ENCODE results near the gene MRPS17. TPM values are rescaled to one million over a fixed set of nuclear protein-coding genes. Genes with fewer than 3 reads are reported as not detected.
"Not testable (repeated sequence)": the region's sequence is repeated elsewhere in the genome, so short reads cannot be mapped to it uniquely, and the experiment has no call there.

The MRPS17 gene
- total and polyA plus RNA-seq, 2 donors = 14.7 to 17.1 TPM

- Histone ChIP-seq H3K4me3 (ENCODE audit: low read length in 2 of 2) (no peak overlapping the region), H3K36me3 (ENCODE audit: control insufficient read depth in 2 of 2, insufficient read depth in 2 of 2, low read length in 1 of 2) (no peaks in the 10 kb centered on the region), H3K27me3 (ENCODE audit: control insufficient read depth in 2 of 2, insufficient read depth in 1 of 2, low read length in 1 of 2) (no peaks in the 10 kb centered on the region), H3K27ac (ENCODE audit: low read depth in 1 of 2, low read length in 1 of 2) (no peak overlapping the region), H3K9me3 (ENCODE audit: control insufficient read depth in 2 of 2, insufficient read depth in 1 of 2, low read length in 1 of 2) (no peaks in the 10 kb centered on the region), H3K4me1 (ENCODE audit: control insufficient read depth in 2 of 2, insufficient read depth in 2 of 2, low read length in 2 of 2) (no peaks in the 10 kb centered on the region)
- no peak for DNase-seq (ENCODE audit: low read depth in 6 of 9, low spot score in 9 of 9)
- WGBS = 95% methylated on average over 5 of the region's 5 CpGs
Observed at GRCh38 chr7:55946545-55946944, 5.1 kb upstream of the MRPS17 start.

- WGBS = 35% methylated on average over 19 of the region's 19 CpGs
- peak overlapping the region in 1 of 2 donors; percentile 63 for H3K27ac ChIP-seq (ENCODE audit: low read depth in 1 of 2, low read length in 1 of 2)
- H3K27me3 ChIP-seq (ENCODE audit: control insufficient read depth in 2 of 2, insufficient read depth in 1 of 2, low read length in 1 of 2); H3K4me1 ChIP-seq (ENCODE audit: control insufficient read depth in 2 of 2, insufficient read depth in 2 of 2, low read length in 2 of 2); DNase-seq (ENCODE audit: low read depth in 6 of 9, low spot score in 9 of 9); H3K9me3 ChIP-seq (ENCODE audit: control insufficient read depth in 2 of 2, insufficient read depth in 1 of 2, low read length in 1 of 2); H3K36me3 ChIP-seq (ENCODE audit: control insufficient read depth in 2 of 2, insufficient read depth in 2 of 2, low read length in 1 of 2): not testable (repeated sequence)
- H3K4me3 ChIP-seq (ENCODE audit: low read length in 2 of 2) = peak overlapping the region; percentile 67 to 92
Observed at GRCh38 chr7:55952352-55952671, 635 bp downstream of the MRPS17 start.

GRCh38 chr7:55953707-55954475 is 2.2 kb downstream of the MRPS17 start:
- peaks cover 0 to 9% of the 10 kb centered on the region in 2 donors for H3K36me3 ChIP-seq (ENCODE audit: control insufficient read depth in 2 of 2, insufficient read depth in 2 of 2, low read length in 1 of 2)
- H3K4me1 ChIP-seq (ENCODE audit: control insufficient read depth in 2 of 2, insufficient read depth in 2 of 2, low read length in 2 of 2) = peaks cover 0 to 4% of the 10 kb centered on the region in 2 donors
- H3K9me3 ChIP-seq (ENCODE audit: control insufficient read depth in 2 of 2, insufficient read depth in 1 of 2, low read length in 1 of 2) = no peaks in the 10 kb centered on the region
- no peaks in the 10 kb centered on the region for H3K27me3 ChIP-seq (ENCODE audit: control insufficient read depth in 2 of 2, insufficient read depth in 1 of 2, low read length in 1 of 2)
- no peak overlapping the region for H3K27ac ChIP-seq (ENCODE audit: low read depth in 1 of 2, low read length in 1 of 2)
- DNase-seq (ENCODE audit: low read depth in 6 of 9, low spot score in 9 of 9) = no peak
- no peak overlapping the region for H3K4me3 ChIP-seq (ENCODE audit: low read length in 2 of 2)
- 94% methylated on average over 11 of the region's 11 CpGs for WGBS

- Histone ChIP-seq H3K4me1 (ENCODE audit: control insufficient read depth in 2 of 2, insufficient read depth in 2 of 2, low read length in 2 of 2) (peaks cover 0 to 3% of the 10 kb centered on the region in 2 donors), H3K27me3 (ENCODE audit: control insufficient read depth in 2 of 2, insufficient read depth in 1 of 2, low read length in 1 of 2) (no peaks in the 10 kb centered on the region), H3K27ac (ENCODE audit: low read depth in 1 of 2, low read length in 1 of 2) (no peak overlapping the region), H3K36me3 (ENCODE audit: control insufficient read depth in 2 of 2, insufficient read depth in 2 of 2, low read length in 1 of 2) (peaks cover 0 to 9% of the 10 kb centered on the region in 2 donors), H3K9me3 (ENCODE audit: control insufficient read depth in 2 of 2, insufficient read depth in 1 of 2, low read length in 1 of 2) (no peaks in the 10 kb centered on the region), H3K4me3 (ENCODE audit: low read length in 2 of 2) (no peak overlapping the region)
- WGBS = 97% methylated on average over 4 of the region's 4 CpGs
- no peak for DNase-seq (ENCODE audit: low read depth in 6 of 9, low spot score in 9 of 9)
Observed at GRCh38 chr7:55957190-55957589, 5.5 kb downstream of the MRPS17 start.

GRCh38 chr7:55962014-55962413 is 10.3 kb downstream of the MRPS17 start:
- H3K27ac ChIP-seq (ENCODE audit: low read depth in 1 of 2, low read length in 1 of 2) = no peak overlapping the region

GRCh38 chr7:55963584-55964168 is 12.0 kb downstream of the MRPS17 start:
- 89% methylated on average over 15 of the region's 15 CpGs for WGBS
- peak in 1 of 9 donors; percentile 16 for DNase-seq (ENCODE audit: low read depth in 6 of 9, low spot score in 9 of 9)
- Histone ChIP-seq H3K4me3 (ENCODE audit: low read length in 2 of 2) (peak overlapping the region; percentile 37 to 97), H3K27me3 (ENCODE audit: control insufficient read depth in 2 of 2, insufficient read depth in 1 of 2, low read length in 1 of 2) (peaks cover 0 to 4% of the 10 kb centered on the region in 2 donors), H3K36me3 (ENCODE audit: control insufficient read depth in 2 of 2, insufficient read depth in 2 of 2, low read length in 1 of 2) (peaks cover 0 to 9% of the 10 kb centered on the region in 2 donors), H3K27ac (ENCODE audit: low read depth in 1 of 2, low read length in 1 of 2) (no peak overlapping the region), H3K4me1 (ENCODE audit: control insufficient read depth in 2 of 2, insufficient read depth in 2 of 2, low read length in 2 of 2) (peaks cover 6 to 9% of the 10 kb centered on the region in 2 donors), H3K9me3 (ENCODE audit: control insufficient read depth in 2 of 2, insufficient read depth in 1 of 2, low read length in 1 of 2) (no peaks in the 10 kb centered on the region)

More at GRCh38 chr7:55962014-55962413, 10.3 kb downstream of the MRPS17 start:
- H3K4me1 ChIP-seq (ENCODE audit: control insufficient read depth in 2 of 2, insufficient read depth in 2 of 2, low read length in 2 of 2) = peaks cover 6 to 9% of the 10 kb centered on the region in 2 donors
- H3K27me3 ChIP-seq (ENCODE audit: control insufficient read depth in 2 of 2, insufficient read depth in 1 of 2, low read length in 1 of 2) = peaks cover 0 to 4% of the 10 kb centered on the region in 2 donors
- WGBS = 96% methylated on average over 3 of the region's 3 CpGs
- H3K4me3 ChIP-seq (ENCODE audit: low read length in 2 of 2) = no peak overlapping the region
- H3K36me3 ChIP-seq (ENCODE audit: control insufficient read depth in 2 of 2, insufficient read depth in 2 of 2, low read length in 1 of 2) = peaks cover 0 to 2% of the 10 kb centered on the region in 2 donors
- no peak for DNase-seq (ENCODE audit: low read depth in 6 of 9, low spot score in 9 of 9)
- H3K9me3 ChIP-seq (ENCODE audit: control insufficient read depth in 2 of 2, insufficient read depth in 1 of 2, low read length in 1 of 2) = no peaks in the 10 kb centered on the region

- H3K4me1 ChIP-seq (ENCODE audit: control insufficient read depth in 2 of 2, insufficient read depth in 2 of 2, low read length in 2 of 2) = peaks cover 6 to 9% of the 10 kb centered on the region in 2 donors
- under 1% methylated on average over 105 of the region's 105 CpGs for WGBS
- peaks cover 0 to 11% of the 10 kb centered on the region in 2 donors for H3K36me3 ChIP-seq (ENCODE audit: control insufficient read depth in 2 of 2, insufficient read depth in 2 of 2, low read length in 1 of 2)
- H3K4me3 ChIP-seq (ENCODE audit: low read length in 2 of 2) = peak within 1 kb of the TSS; percentile 66 to 97
- peak in 7 of 9 donors; percentile 18 to 74 (median 51) for DNase-seq (ENCODE audit: low read depth in 6 of 9, low spot score in 9 of 9)
- no peaks in the 10 kb centered on the region for H3K9me3 ChIP-seq (ENCODE audit: control insufficient read depth in 2 of 2, insufficient read depth in 1 of 2, low read length in 1 of 2)
- peak within 1 kb of the TSS; percentile 32 to 85 for H3K27ac ChIP-seq (ENCODE audit: low read depth in 1 of 2, low read length in 1 of 2)
- H3K27me3 ChIP-seq (ENCODE audit: control insufficient read depth in 2 of 2, insufficient read depth in 1 of 2, low read length in 1 of 2) = peaks cover 0 to 4% of the 10 kb centered on the region in 2 donors
Observed at GRCh38 chr7:55964261-55965099, 12.8 kb downstream of the MRPS17 start, which contains the start of gene NIPSNAP2. TSS of gene NIPSNAP2 (plus strand) at chr7:55964585. CDS start at chr7:55964610, 25 bp downstream.

GRCh38 chr7:55965100-55965470 is 13.4 kb downstream of the MRPS17 start:
- H3K9me3 ChIP-seq (ENCODE audit: control insufficient read depth in 2 of 2, insufficient read depth in 1 of 2, low read length in 1 of 2) = no peaks in the 10 kb centered on the region
- peak in 4 of 9 donors; percentile 22 to 58 (median 26) for DNase-seq (ENCODE audit: low read depth in 6 of 9, low spot score in 9 of 9)
- peaks cover 0 to 14% of the 10 kb centered on the region in 2 donors for H3K36me3 ChIP-seq (ENCODE audit: control insufficient read depth in 2 of 2, insufficient read depth in 2 of 2, low read length in 1 of 2)
- H3K4me1 ChIP-seq (ENCODE audit: control insufficient read depth in 2 of 2, insufficient read depth in 2 of 2, low read length in 2 of 2) = peaks cover 6 to 9% of the 10 kb centered on the region in 2 donors
- H3K27me3 ChIP-seq (ENCODE audit: control insufficient read depth in 2 of 2, insufficient read depth in 1 of 2, low read length in 1 of 2) = peaks cover 0 to 4% of the 10 kb centered on the region in 2 donors
- H3K27ac ChIP-seq (ENCODE audit: low read depth in 1 of 2, low read length in 1 of 2) = peak overlapping the region; percentile 32 to 85
- peak overlapping the region; percentile 66 to 97 for H3K4me3 ChIP-seq (ENCODE audit: low read length in 2 of 2)
- WGBS = 6% methylated on average over 14 of the region's 14 CpGs
